K562 (cell line): Measurements from ENCODE around the gene DYNC2LI1. TPM values are rescaled to one million over a fixed set of nuclear protein-coding genes. Genes with fewer than 3 reads are reported as not detected.

Experiments used
- CXXC5 ChIP-seq: fragments of 250-450 bp; sonication (Bioruptor Pico); IDR thresholded peaks from 2 replicates; pipeline ENCODE4 v1.8.0; 2022; ENCODE audit warnings: inconsistent platforms, mild to moderate bottlenecking, moderate library complexity
- ELF4 ChIP-seq: fragments of 450-650 bp; formaldehyde crosslinking; IDR thresholded peaks from 2 replicates; pipeline ENCODE4 v1.4.0; 2022; ENCODE audit warnings: missing genetic modification characterization
- EWSR1 ChIP-seq: fragments of 450-650 bp; IDR thresholded peaks from 2 replicates; pipeline ENCODE4 v1.6.1; 2018; ENCODE audit warnings: borderline replicate concordance, mild to moderate bottlenecking, low read depth, moderate library complexity; ENCODE audit not compliant: partially characterized antibody
- GTF2E2 ChIP-seq: fragments of 200-800 bp; sonication (Bioruptor generic); IDR thresholded peaks from 2 replicates; pipeline ENCODE4 v1.6.1; 2016; ENCODE audit warnings: missing genetic modification characterization, missing compliant biosample characterization
- KHSRP ChIP-seq: fragments of 450-650 bp; IDR thresholded peaks from 2 replicates; pipeline ENCODE4 v1.6.1; 2017
- NFE2 ChIP-seq: IDR thresholded peaks from 2 replicates; pipeline ENCODE4 v1.6.1; 2014; ENCODE audit warnings: antibody characterized with exemption, low read depth
- PCBP2 ChIP-seq: fragments of 200-400 bp; formaldehyde crosslinking; IDR thresholded peaks from 2 replicates; pipeline ENCODE4 v1.6.1; 2018; ENCODE audit warnings: low read length, low read depth, mild to moderate bottlenecking, moderate library complexity; ENCODE audit not compliant: poor library complexity, severe bottlenecking
- PHTF2 ChIP-seq: fragments of 250-450 bp; sonication (Bioruptor Pico); IDR thresholded peaks from 2 replicates; pipeline ENCODE4 v1.5.0; 2021; ENCODE audit warnings: mild to moderate bottlenecking
- POU5F1 ChIP-seq: fragments of 150-350 bp; IDR thresholded peaks from 2 replicates; pipeline ENCODE4 v1.6.1; 2014; ENCODE audit warnings: borderline replicate concordance, low read length, low read depth, mild to moderate bottlenecking; ENCODE audit not compliant: partially characterized antibody
- RBM14 ChIP-seq: fragments of 200-400 bp; formaldehyde crosslinking; IDR thresholded peaks from 2 replicates; pipeline ENCODE4 v1.6.1; 2018; ENCODE audit warnings: low read depth, mild to moderate bottlenecking, low read length, moderate library complexity, borderline replicate concordance; ENCODE audit not compliant: insufficient read depth
- RUNX1 ChIP-seq: sonication (generic); IDR thresholded peaks from 2 replicates; pipeline ENCODE4 v1.6.1; 2016; ENCODE audit warnings: antibody characterized with exemption, low read depth
- SMAD3 ChIP-seq: fragments of 450-650 bp; formaldehyde crosslinking; conservative IDR thresholded peaks from 2 replicates; pipeline ENCODE4 v1.4.0; 2020; ENCODE audit warnings: mild to moderate bottlenecking
- SNRNP70 ChIP-seq: fragments of 200-400 bp; formaldehyde crosslinking; optimal IDR thresholded peaks from 2 replicates; pipeline ENCODE3; 2017; ENCODE audit warnings: low read depth, low read length
- SREBF2 ChIP-seq: sonication (generic); formaldehyde crosslinking; IDR thresholded peaks from 2 replicates; pipeline ENCODE4 v1.4.0; 2020; ENCODE audit warnings: mild to moderate bottlenecking, missing genetic modification reagents
- TFAM ChIP-seq: fragments of 250-450 bp; sonication (Bioruptor Pico); conservative IDR thresholded peaks from 2 replicates; pipeline ENCODE4 v1.5.0; 2021; ENCODE audit warnings: mild to moderate bottlenecking, moderate library complexity
- THRAP3 ChIP-seq: fragments of 450-650 bp; IDR thresholded peaks from 2 replicates; pipeline ENCODE4 v1.6.1; 2016; ENCODE audit warnings: mild to moderate bottlenecking, inconsistent platforms, borderline replicate concordance
- TSC22D4 ChIP-seq: fragments of 450-650 bp; IDR thresholded peaks from 2 replicates; pipeline ENCODE4 v1.6.1; 2016; ENCODE audit warnings: missing genetic modification characterization, missing biosample characterization, control low read depth
- XRCC4 ChIP-seq: IDR thresholded peaks from one replicate; pipeline ENCODE4 v1.6.1; 2011; ENCODE audit not compliant: insufficient read depth, insufficient read length; ENCODE audit errors: extremely low read depth
- ZNF263 ChIP-seq: sonication (generic); formaldehyde crosslinking; IDR thresholded peaks from 2 replicates; pipeline ENCODE4 v1.8.0; 2022; ENCODE audit warnings: mild to moderate bottlenecking, missing genetic modification reagents, borderline replicate concordance
- ZNF584 ChIP-seq: fragments of 200-800 bp; sonication (Bioruptor generic); IDR thresholded peaks from 2 replicates; pipeline ENCODE4 v1.6.1; 2016; ENCODE audit warnings: low read depth, mild to moderate bottlenecking, missing genetic modification characterization, missing compliant biosample characterization
- polyA plus RNA-seq, 8 experiments: library from polyadenylated mRNA; depleted of rRNA in 4 of 8; stranded (reverse) in 5 of 8; unstranded in 3 of 8; fragments of >200 nt; fragmentation: Nextera tagmentation in 2 of 8; fragmentation: Illumina TruSeq in 1 of 8; extraction: Ambion mirVana in 2 of 8; extraction: Trizol in 1 of 8; gene quantifications; 2 replicates each; pipeline versions ENCODE4 v1.2.1 to v1.2.3, GENCODE V29; 2011 to 2014; ENCODE audit warnings: inconsistent platforms in 1 of 8, missing spikeins in 1 of 8
- total RNA-seq, 7 experiments: library from RNA; depleted of rRNA in 6 of 7; stranded (reverse); fragments of >200 nt in 6 of 7; fragmentation: Illumina TruSeq in 2 of 7; extraction: Trizol in 2 of 7; gene quantifications; 2 replicates each; pipeline versions ENCODE4 v1.2.1 to v1.2.3, GENCODE V29; 2011 to 2021; ENCODE audit warnings: low replicate concordance in 1 of 7
- TF ChIP-seq, protein P1 (sequence below): fragments of 250-450 bp; sonication (Bioruptor Pico); IDR thresholded peaks from 2 replicates; pipeline ENCODE4 v1.5.0; 2021; ENCODE audit warnings: mild to moderate bottlenecking, moderate library complexity
- TF ChIP-seq, protein P2 (sequence below): fragments of 250-450 bp; sonication (Bioruptor Pico); IDR thresholded peaks from 2 replicates; pipeline ENCODE4 v1.9.0; 2021; ENCODE audit warnings: mild to moderate bottlenecking, inconsistent platforms

Gene DYNC2LI1
- total and polyA plus RNA-seq, 9 of the 15 experiments (the other 6 are each of a cell fraction or from before 2014, with no cell fraction given), result 12.5 to 42.2 (median 25.8) TPM

DNA sequence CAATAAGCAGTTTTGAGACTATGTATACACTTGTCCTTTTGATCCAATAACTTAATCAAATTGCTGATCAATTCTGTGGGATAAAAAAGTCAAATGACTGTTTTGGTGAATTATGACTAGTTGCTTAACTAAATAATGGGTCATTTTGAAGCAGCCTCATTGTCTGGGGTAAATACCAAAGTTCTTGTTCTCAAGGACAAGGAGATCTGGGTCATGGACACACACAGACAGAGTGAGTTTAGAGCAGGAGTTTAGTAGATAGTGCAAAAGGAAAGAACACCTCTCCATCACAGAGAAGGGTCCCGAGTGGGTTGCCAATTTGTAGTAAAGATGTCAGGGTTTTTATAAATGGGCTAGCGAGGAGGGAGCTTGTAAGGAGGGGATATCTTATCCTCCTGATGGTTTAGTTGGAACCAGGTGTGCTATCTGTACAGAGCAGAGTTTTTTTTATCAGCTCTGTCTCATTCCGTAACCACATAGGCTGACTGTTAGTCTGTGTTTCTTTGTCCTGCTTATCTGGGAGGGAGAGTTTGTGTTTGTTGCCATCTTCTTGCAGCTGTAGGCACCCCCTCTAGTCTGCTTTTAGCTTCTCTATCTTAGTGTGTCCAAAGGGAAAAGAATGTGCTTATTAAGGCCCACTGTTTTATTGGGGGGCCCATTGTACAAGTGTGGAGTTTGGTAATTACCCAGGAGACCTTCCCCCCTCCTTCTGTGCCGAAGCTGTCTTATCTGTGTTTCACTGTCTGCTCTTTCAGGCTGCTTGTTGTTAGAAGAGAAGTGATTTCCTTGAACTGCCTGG is 48.9 kb upstream of the DYNC2LI1 start (continued):
- TF ChIP-seq, protein P1, sequence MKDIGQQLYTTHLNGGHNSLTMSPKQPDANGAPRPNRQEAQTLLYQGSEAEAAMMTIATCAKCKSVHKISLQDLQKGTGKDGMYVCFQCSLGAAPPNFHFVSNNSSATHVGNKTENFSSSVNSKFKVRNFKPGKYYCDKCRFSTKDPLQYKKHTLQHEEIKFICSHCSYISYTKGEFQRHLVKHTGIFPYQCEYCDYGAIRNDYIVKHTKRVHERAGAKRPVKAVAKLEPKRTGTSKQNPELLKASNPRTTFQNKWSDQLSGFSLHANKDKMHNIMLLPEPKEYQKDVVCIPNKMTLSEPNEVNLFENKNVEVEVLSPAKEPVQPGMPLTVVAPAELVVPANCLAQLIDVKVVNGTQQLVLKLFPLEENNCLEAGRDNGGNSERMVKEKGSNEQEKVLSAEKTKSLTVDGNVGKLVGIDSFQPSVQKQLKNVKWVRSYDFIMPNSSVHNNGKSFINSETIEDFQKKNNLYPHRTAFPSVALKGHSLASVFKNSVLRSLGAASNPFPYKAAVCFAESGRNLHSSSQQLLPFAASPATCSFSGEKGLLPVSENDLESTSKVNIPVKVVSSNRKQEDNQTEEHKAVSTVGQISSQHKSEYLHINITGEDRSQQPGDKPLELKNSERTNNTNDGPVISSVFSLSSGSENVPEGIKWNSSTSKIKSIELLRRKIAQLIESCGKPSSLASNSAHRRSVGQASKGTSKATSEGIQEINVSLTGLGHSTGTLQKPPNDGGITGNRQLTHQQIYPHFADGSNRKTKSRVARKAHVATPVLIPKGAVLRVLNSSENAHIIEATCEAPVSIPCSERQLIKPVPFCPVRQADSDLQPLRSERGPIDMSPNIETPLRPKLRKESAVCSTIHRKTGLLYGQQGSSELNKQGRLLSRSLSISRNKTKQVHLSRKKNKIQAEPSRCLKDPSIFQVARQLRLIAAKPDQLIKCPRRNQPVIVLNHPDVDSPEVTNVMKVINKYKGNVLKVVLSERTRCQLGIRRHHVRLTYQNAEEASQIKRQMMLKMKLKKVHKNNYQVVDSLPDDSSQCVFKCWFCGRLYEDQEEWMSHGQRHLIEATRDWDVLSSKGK (CRISPR knock-in tag), result no peak
- TF ChIP-seq ZNF584 (CRISPR knock-in tag) (peak; percentile 83), ZNF263 (no peak), NFE2 (peak; percentile 52), TFAM (no peak), THRAP3 (no peak), SMAD3 (CRISPR knock-in tag) (no peak), GTF2E2 (tag) (peak; percentile 69; the same call in 1 of the 2 replicates), KHSRP (peak; percentile 83), SREBF2 (CRISPR knock-in tag) (no peak), XRCC4 (no peak), RBM14 (no peak), RUNX1 (peak; percentile 45; the same call in 1 of the 2 replicates), TSC22D4 (tag) (no peak), POU5F1 (no peak), EWSR1 (no peak), PHTF2 (CRISPR knock-in tag) (no peak), ELF4 (CRISPR knock-in tag) (peak; percentile 94), CXXC5 (peak; percentile 84), SNRNP70 (no peak), PCBP2 (no peak)
- TF ChIP-seq, protein P2, sequence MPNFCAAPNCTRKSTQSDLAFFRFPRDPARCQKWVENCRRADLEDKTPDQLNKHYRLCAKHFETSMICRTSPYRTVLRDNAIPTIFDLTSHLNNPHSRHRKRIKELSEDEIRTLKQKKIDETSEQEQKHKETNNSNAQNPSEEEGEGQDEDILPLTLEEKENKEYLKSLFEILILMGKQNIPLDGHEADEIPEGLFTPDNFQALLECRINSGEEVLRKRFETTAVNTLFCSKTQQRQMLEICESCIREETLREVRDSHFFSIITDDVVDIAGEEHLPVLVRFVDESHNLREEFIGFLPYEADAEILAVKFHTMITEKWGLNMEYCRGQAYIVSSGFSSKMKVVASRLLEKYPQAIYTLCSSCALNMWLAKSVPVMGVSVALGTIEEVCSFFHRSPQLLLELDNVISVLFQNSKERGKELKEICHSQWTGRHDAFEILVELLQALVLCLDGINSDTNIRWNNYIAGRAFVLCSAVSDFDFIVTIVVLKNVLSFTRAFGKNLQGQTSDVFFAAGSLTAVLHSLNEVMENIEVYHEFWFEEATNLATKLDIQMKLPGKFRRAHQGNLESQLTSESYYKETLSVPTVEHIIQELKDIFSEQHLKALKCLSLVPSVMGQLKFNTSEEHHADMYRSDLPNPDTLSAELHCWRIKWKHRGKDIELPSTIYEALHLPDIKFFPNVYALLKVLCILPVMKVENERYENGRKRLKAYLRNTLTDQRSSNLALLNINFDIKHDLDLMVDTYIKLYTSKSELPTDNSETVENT (CRISPR knock-in tag), result no peak
